Colon (tissue), 2 donors: ENCODE measurements around the gene FADS1.

Experiments used
- FAIRE-seq: peaks from 2 replicates; lab custom pipeline; 2012; peaks lifted over from hg19 to GRCh38; lab: Jason Lieb, UNC
- donor health status: control.
- donor health status: control.

FADS1 gene

DNA sequence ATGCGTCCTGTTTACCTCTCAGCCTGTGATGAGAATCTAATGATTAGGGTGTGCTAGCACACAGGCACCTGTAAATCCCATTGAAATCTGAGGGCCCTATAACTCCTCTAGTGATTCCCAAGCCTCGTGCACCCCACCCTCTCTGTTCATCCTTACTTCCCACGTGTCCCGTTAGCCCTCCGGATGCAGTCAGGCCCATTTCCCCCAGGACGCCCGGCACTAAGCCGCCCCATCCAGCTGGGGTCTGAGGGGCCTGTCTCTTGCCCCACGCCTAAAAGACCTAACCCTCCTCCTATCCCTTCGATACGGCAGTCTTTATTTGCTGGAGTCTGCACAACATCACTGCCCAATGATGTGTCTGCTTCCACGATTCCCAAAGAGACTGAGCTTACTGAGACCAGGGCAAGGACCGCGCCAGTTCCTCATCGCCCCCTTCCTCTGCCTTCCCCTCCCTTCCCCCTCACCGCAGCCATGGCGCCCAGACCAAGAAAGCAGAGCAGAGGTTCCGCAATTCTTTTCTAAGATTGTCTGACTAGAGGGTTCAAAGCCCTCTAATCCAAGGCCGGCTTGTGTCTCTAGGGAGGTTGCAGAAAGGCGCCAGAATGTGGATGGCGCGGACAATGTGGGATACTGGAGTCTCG, 10.2 kb upstream of the FADS1 start:
- no peak for FAIRE-seq

DNA sequence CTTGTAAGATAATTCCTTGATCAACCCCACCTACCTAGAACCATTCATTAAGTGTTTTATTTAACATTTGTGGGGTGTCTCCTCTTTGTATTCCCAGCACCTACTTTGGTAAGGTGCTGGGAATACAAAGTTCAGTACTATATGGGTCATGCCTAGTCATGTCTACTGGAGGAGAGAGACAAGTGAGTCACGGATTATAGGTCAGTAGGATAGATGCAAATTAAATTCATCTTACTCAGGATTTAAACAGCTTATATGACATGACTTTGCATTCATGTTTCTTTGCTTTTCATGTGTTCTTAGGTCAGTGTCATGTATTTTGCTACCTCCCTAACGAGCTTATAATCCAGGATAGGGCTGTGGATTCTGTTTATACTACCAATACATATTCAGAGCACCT, 3.4 kb upstream of the FADS1 start:
- FAIRE-seq: no peak

DNA sequence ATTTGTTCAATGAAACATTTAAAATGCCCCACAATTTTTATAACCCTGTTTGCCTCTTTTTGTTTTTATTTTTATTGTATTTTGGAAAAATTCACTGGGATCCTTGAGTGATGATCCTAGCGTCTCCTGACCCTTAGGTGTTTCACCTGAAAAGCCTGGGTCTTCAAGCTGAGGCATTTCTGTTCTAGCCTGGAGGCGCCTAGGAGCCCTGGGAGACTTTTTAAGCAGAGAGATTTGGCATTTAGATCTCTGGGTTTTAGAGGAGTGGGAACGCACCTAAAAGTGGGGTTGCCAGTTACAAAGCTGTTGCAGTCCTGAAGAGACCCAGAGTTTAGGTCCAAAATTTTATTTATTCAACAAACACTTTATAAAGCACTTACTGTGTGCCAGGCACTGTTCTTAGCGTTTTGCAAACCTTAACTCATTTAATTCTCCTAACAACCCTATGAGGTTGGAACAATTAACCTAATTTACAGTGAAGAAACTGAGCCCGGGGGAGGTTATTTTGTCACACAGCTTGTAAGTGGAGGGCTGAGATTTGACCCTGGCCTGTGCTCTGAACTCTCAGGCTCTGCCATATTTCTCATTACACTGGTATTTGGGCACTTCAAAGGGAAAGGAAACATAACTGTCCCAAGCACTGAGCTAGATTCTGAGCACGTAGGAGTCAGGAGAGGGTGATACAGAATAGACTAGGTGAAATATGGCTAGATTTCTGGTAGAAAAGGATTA, 834 bp upstream of the FADS1 start:
- FAIRE-seq: no peak

DNA sequence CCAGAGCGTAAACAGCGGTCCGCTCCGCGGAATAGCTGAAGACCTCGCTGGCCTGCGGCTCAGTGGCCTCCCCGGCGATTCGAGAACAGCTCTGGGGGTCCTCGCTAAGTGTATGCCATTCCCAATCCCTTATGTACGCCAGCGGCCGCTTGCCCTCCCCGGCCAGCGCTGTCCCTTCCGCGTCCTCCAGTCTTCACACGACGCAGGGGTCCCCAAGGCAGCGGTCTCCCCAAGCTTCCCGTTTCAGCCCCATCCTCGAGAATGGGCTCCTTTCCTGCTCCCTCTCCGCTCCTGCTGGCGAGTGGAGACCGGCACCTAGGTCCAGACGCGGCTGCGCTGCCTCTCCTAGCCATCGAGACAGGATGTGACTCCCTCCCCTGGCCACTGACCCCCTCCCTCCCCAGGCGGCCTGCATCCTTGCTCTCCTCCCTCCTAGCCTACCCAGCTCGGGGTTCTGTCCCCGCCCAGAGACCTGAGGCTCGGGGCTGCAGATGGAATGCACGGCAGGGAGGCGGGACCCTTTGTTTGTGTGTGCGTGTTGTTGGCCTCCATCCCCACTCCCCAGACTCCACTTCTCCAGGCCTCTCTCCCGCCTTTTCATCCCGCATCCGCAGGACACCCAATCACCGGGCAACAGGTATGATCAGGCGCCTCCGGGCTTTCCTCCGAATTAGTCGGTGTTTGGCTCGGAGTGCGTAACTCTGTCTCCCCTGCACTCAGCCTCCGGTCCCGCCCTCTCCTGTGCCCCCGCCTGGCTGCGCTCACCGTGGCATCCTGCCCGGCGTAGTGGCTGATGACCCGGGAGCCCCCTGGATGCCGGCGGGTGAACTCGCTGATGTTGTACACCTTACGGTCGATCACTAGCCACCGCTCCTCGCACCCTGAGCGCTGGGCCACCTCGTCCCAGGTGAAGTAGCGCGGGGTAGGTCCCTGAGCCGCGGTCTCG, 740 bp downstream of the FADS1 start:
- FAIRE-seq: no peak

DNA sequence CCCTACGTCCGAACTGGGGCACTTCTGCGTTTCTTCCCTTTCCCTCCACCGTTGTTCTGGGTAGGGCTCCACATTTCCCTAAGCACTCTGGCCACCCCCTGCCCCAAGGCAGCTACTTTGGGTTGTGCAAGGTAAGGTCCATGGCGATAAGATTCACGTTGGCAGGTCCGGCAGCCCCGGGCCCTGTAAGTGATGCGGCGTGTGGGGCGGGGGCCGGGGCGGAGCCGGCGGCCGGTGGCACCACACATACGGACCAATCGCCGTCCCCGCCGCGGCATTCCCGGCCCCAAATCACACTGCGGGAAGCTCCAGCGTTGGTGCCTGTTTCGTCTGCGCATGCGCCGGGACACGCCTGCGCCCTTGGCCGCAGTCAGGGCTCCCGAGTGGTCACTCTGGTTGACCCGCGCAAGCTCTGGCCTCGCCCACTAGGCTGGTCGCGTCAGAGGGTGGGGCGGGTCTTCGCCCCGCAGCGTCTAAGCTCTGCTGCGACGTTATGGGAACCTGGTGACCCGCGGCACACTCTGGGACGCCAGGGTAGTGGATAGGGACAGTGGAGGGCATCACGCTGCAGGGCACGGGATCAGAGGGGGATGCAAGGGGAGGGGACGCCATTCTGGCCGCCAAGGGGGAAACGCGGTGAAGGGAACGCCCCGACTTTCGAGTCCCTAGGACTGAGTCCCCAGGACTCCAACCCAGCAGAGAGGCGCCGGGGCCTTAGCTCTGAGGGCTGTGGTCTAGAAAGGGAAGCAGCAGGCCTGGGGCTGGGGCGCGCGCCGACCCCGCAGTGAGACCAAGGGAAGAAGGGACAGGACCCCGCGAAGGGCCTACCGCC, 1.6 kb downstream of the FADS1 start:
- no peak for FAIRE-seq

DNA sequence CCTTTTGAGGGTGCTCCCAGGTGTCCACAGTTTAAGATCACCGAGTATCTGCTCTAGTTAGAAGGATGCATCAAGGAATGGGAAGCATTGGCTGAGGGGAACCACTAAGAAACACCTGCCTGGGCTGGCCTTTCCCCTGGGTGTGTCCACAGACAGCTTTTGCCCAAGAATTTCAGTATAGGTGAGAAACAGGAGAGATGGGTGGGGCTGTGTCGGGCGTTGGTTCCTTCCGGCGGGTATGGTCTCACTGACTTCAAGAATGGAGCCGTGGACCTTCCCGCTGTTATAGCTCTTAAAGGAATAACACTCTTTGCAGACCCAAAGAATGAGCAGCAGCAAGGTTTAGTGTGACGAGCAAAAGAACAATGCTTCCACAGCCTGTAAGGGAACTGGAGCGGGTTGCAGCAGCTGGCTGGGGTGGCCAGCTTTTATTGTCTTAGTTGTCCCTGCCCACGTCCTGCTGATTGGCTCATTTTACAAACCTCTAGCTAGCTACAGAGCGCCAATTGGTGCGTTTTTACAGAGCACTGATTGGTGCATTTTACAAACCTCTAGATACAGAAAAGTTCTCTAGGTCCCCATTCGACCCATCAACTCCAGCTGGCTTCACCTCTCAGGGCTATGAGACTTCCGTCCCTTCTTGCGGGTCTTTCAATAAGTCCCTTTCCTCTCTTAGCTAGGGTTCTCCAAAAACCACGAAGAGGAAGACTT, 2.4 kb downstream of the FADS1 start:
- FAIRE-seq: no peak

DNA sequence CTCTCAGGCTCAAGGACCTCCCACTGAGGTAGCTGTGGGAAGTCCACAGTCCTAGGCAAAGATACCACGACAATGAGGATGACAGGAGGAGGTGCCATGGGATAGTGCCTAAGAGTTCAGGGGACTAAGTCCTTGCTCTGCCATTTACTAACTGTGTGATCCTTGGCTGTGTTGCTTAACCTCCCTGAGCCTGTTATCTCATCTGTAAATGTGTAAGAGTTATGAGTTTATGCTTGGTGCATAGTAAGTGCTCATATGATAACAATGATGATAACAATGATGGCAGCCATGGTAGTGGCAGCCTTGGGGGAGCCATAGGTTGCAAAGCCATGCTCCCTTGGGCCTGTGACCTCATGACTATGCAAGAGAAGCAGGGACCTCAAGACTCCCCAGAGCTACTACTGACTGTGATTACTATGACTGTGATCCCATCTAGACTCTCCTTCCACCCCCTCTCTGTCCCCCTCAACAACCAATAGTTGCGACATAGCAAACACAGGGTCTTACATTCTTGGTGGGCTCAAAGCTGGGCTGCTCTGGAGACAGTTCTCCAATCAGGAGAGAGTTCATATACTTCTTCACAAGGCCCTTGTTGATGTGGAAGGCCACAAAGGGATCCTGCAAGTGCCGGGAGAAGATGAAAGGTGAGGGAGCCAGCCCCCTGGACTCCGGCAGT, 3.9 kb downstream of the FADS1 start:
- no peak for FAIRE-seq

DNA sequence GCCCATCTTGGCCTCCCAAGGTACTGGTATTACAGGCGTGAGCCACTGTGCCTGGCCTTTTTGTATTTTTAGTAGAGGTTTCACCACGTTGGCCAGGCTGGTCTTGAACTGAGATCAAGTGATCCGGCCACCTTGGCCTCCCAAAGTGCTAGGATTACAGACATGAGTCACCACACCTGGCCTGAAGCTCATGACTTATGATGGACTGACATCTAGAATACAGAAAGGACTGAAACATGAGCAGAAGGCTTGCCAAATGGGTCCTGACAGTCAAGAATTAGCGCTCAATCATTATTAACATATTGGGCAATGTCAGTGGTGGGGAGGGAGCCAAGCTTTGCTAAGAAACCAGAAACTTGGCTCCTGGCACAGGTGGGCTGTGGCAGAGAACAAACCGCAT, 5.0 kb downstream of the FADS1 start:
- FAIRE-seq: no peak

DNA sequence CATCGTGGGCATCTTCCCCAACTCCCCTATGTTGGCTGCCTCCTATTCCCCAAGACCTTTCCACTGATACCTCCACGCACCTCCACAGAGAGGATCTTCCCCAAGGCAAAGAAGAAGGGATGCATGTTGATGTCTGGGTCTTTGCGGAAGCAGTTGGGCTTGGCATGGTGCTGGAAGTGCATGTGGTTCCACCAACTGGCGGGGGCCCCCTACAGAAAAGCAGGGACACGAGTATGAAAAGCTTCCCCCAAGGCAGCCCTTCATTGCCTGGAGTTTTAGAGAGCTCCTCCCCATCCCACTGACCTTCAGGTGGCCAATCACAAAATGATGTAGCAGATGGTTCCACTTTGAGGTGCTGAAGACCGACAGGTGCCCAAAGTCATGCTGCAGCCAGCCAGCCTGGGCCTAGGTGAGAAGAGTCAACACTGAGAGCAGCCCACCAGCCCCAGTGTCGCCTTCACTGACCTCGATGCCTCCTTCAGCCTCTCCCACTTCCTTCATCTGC, 6.1 kb downstream of the FADS1 start:
- FAIRE-seq: no peak

DNA sequence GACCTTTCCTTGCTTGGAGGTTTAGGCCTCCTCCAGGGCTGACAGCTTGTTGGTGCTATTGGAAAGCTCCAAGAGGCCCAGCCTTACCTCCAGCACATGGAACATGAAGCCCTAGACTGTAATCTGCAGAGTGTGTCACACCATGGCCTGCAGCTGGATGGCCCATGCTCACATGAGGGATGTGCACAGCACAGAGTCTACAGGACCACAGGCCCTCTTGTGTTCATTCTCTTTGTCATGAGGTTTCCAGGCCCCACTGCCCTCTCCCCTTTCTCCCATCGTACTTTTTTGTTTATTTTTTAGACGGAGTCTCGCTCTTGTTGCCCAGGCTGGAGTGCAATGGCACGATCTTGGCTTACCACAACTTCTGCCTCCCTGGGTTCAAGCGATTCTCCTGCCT, 10.0 kb downstream of the FADS1 start:
- FAIRE-seq: no peak

DNA sequence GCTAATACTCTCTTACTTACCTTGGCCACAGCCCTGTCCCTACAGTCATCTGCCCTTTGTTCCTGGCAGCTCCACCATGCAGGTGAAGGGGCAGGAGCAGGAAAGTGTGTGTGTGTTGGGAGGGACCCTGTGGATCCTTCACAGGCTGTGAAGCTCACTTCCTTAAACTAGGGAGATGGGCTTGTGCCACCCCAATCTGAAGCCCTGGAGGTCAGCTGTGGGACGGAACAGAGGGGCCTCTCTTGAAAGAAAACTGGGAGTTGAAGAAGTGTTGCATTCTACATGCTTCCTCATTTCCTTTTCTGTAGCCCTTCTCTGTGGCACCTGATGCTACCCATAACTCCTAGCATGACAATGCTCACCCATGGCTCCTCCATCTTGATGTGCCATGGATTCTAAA, 11.7 kb downstream of the FADS1 start:
- no peak for FAIRE-seq

DNA sequence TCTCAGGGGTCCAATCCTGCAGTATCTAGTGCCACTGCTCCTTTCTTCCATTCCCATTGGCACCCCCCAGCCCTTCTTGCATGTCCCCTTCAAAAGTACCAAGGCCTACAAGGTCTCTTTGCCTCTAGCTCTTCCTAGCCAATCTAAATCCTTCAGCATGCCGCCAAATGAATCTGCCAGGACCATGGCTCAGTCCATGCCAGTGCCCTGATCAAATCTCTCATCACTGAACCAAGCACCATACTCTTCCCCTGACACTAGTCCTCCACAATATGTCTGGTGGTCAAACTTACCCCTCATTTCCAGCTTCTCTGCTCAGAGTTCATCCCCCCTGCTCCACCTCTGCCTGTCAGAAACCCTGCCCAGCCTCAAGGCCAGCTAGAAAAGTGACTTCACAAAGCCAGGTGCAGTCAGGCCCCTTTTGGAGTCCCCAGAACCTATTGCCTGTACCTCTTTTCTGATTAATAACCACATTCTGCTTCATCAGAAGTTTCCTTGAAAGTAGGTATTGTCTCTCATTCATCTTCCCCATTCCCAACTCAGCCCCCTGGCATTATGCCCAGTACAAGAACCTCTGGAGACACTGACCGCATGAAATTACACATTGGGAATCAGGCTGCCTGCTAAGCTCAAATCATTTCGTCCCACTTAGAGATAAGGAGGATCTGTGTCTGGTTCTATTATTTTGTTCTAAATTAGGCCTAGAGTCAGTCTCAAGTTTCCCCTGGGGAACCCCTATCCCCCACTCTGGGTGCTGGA, 12.7 kb downstream of the FADS1 start:
- no peak for FAIRE-seq

DNA sequence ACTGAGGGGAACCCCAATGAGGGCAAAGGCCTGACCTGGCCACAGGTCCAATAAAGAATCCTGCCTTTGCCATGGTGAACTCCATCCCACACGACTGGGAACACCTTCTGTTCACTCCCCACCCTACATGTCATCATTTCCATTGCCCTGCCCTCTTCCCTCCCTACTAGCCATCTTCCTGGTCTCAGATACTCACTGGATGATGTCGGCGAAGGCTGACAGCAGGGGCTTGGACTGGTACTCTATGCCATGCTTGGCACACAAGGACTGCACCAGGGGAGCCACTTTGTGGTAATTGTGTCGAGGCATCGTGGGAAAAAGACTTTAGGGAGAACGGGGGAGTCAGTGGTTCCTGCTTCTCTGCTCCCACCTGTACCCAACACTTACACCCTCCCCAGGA, 14.2 kb downstream of the FADS1 start:
- no peak for FAIRE-seq

DNA sequence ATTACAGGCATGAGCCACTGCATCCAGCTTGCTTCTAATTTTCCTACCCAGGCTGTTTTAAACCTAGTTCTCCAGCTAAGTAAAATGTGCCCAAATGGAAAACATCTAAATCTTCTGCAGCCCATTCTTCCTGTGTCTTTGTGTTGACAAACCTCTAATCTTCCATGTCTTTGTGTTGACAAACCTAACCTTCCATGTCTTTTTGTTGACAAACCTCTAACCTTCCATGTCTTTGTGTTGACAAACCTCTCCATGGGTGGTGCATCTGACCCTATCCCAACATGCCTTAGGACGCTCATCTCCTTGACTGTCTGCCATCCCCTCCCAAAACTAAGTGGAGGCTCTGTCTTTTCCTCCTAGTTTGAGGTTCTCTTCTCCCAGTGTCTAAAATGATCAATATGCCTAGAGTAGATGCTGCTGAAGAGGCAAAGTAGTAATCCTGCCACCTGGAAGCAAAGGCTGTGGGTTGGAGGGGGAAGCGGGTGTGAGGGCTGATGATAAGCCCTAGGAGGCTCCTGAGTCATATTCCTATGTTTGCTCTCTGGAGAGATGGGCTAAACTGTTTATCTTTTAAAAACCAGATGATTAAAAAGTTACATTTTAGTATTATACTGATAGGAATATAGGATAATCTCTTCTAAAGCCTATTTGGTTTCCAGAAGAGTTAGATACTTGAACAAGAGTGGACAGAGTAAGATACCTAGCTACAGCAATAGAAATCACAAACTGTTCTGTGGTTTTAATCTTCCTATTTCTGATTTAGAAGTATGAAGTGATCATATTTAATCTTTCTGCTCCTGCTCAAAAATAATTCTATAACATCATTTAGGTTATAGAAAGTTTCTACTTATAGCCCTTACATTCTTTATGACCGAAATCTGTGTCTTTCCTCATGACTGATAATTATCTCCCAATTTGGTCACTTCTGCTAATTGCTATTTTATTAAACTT, 16.2 kb downstream of the FADS1 start:
- FAIRE-seq: no peak

DNA sequence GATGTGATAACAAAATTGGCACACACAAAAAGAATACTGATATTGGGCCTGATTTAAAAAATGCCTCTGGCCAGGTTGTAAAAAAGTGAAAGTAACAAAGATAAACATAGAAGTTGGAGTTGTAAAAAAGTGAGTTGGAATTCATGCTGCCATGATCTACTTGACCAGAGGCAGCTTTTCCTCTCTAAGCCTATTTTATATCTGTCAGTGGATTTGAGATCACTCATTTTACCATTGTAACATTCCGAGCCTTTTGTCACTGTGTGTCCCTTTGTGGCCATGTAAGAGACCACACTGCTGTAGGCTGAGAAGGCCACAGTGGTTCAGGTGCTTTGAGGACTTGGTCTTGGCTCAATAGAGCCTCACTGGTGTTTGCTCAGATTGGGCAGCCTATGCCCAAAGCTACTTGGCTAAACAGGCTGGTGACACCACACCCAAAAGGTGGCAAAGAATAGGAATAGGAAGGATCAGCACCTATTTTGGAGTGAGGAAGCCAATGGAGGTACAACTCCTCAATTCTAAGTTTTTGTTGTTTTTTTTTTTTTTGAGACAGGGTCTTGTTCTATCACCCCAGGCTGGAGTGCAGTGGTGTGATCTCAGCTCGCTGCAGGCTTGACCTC, 17.0 kb downstream of the FADS1 start:
- no peak for FAIRE-seq

DNA sequence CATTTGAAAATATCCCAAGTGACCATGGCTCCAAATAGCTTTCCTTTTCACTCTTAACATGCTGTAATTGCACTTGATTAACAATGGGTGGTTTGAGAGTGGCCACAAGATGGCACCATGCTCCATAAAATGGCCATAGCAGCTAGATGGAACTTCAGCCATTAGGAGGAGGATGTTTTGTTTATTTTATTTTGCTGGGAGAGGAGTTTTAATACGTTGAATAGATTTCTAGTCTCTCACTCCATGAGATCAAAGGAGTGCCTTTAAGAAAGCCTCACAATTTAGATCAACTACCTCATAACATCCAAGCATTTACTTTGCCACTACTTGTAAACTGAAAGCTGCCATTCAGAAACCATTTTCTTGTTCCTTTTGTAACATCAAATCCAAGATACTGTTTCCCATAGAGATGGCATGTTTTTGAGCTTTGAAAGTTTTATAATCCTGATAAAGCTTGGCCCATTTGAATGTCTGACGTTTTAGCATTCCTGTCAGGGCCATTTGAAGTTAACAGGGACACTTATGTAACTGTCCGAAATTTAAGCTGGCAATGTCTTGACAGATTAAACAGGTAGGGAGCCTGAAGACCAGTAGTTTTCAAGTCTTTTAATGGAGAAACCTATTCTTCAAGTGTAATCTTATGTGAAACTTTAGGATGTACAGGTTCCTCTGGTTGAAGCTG, 19.4 kb downstream of the FADS1 start:
- FAIRE-seq: no peak

DNA sequence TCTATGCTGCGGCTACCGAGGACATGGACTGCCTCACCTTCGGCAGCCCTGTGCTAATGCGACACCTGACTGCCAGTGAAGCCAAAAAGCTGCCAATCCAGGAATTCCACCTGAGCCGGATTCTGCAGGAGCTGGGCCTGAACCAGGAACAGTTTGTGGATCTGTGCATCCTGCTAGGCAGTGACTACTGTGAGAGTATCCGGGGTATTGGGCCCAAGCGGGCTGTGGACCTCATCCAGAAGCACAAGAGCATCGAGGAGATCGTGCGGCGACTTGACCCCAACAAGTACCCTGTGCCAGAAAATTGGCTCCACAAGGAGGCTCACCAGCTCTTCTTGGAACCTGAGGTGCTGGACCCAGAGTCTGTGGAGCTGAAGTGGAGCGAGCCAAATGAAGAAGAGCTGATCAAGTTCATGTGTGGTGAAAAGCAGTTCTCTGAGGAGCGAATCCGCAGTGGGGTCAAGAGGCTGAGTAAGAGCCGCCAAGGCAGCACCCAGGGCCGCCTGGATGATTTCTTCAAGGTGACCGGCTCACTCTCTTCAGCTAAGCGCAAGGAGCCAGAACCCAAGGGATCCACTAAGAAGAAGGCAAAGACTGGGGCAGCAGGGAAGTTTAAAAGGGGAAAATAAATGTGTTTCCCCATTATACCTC, 20.8 kb downstream of the FADS1 start:
- FAIRE-seq: no peak
